Nephron (organoid): ENCODE measurements around the gene HBZ.

ENCODE experiments used
- H3K27ac Mint-ChIP-seq, 3 experiments: 2 replicates each; pipeline ENCODE4 v1.8.0; 2020; ENCODE audit warnings: mixed read lengths in 3 of 3, mild to moderate bottlenecking in 2 of 3, moderate library complexity in 1 of 3
- H3K27me3 Mint-ChIP-seq: 2 replicates; pipeline ENCODE4 v1.8.0; 2021; ENCODE audit warnings: low read depth, mild to moderate bottlenecking, moderate library complexity, mixed read lengths
- H3K36me3 Mint-ChIP-seq: 2 replicates; pipeline ENCODE4 v1.8.0; 2020; ENCODE audit warnings: low read depth, mixed read lengths
- H3K4me1 Mint-ChIP-seq: 2 replicates; pipeline ENCODE4 v1.8.0; 2020; ENCODE audit warnings: mixed read lengths
- H3K4me3 Mint-ChIP-seq, 3 experiments: 2 replicates each; pipeline ENCODE4 v1.8.0; 2020; ENCODE audit warnings: mild to moderate bottlenecking in 3 of 3, mixed read lengths in 3 of 3, moderate library complexity in 2 of 3
- H3K9me3 Mint-ChIP-seq: 2 replicates; pipeline ENCODE4 v1.8.0; 2020; ENCODE audit warnings: mixed read lengths
- CTCF ChIP-seq, 3 experiments: fragments of 200-600 bp; sonication (generic); IDR thresholded peaks; one replicate each; pipeline ENCODE4 v1.5.0; 2021; ENCODE audit warnings: antibody characterized with exemption in 3 of 3; ENCODE audit not compliant: unreplicated experiment in 3 of 3

Gene HBZ

GRCh38 chr16:112153-112840 is 40.1 kb upstream of the HBZ start:
- no peaks in the 10 kb centered on the region for H3K9me3 Mint-ChIP-seq
- no peak overlapping the region for H3K4me3 Mint-ChIP-seq
- H3K36me3 Mint-ChIP-seq, result peaks cover 37% of the 10 kb centered on the region
- H3K4me1 Mint-ChIP-seq, result no peaks in the 10 kb centered on the region
- H3K27ac Mint-ChIP-seq, result no peak overlapping the region
- TF ChIP-seq CTCF (IDR thresholded peaks at IDR 0.05; ENCODE audit: unreplicated experiment in 3 of 3), result no peak
- H3K27me3 Mint-ChIP-seq, result no peaks in the 10 kb centered on the region

- Mint-ChIP-seq H3K27ac (no peak overlapping the region), H3K4me1 (no peaks in the 10 kb centered on the region), H3K9me3 (no peaks in the 10 kb centered on the region), H3K36me3 (peaks cover 33% of the 10 kb centered on the region), H3K27me3 (no peaks in the 10 kb centered on the region), H3K4me3 (no peak overlapping the region)
- TF ChIP-seq CTCF (IDR thresholded peaks at IDR 0.05; ENCODE audit: unreplicated experiment in 3 of 3), result no peak
Measured at GRCh38 chr16:114327-114726, 38.1 kb upstream of the HBZ start.

- H3K4me1 Mint-ChIP-seq, result no peaks in the 10 kb centered on the region
- H3K4me3 Mint-ChIP-seq, result no peak overlapping the region
- no peaks in the 10 kb centered on the region for H3K9me3 Mint-ChIP-seq
- H3K27ac Mint-ChIP-seq, result no peak overlapping the region
- H3K27me3 Mint-ChIP-seq, result no peaks in the 10 kb centered on the region
- no peak for TF ChIP-seq CTCF (IDR thresholded peaks at IDR 0.05; ENCODE audit: unreplicated experiment in 3 of 3)
- H3K36me3 Mint-ChIP-seq, result peaks cover 28% of the 10 kb centered on the region
Measured at GRCh38 chr16:116015-116414, 36.4 kb upstream of the HBZ start.

- Mint-ChIP-seq H3K9me3 (no peaks in the 10 kb centered on the region), H3K27me3 (no peaks in the 10 kb centered on the region), H3K4me1 (no peaks in the 10 kb centered on the region), H3K4me3 (no peak overlapping the region), H3K27ac (no peak overlapping the region), H3K36me3 (peaks cover 15% of the 10 kb centered on the region)
- TF ChIP-seq CTCF (IDR thresholded peaks at IDR 0.05; ENCODE audit: unreplicated experiment in 3 of 3), result peak; percentile 61 to 65 (median 62)
Measured at GRCh38 chr16:117379-118365, 34.8 kb upstream of the HBZ start.

- peaks cover 11% of the 10 kb centered on the region for H3K36me3 Mint-ChIP-seq
- no peaks in the 10 kb centered on the region for H3K27me3 Mint-ChIP-seq
- H3K27ac Mint-ChIP-seq, result no peak overlapping the region
- no peaks in the 10 kb centered on the region for H3K9me3 Mint-ChIP-seq
- H3K4me1 Mint-ChIP-seq, result no peaks in the 10 kb centered on the region
- TF ChIP-seq CTCF (IDR thresholded peaks at IDR 0.05; ENCODE audit: unreplicated experiment in 3 of 3), result no peak
- H3K4me3 Mint-ChIP-seq, result no peak overlapping the region
Measured at GRCh38 chr16:118857-119256, 33.6 kb upstream of the HBZ start.
